Activated CD4-positive, alpha-beta T cell treated with anti-CD3 and anti-CD28 coated beads for 24 hours (primary cell): ENCODE results near the gene MGLL.

Experiments
- DNase-seq, 2 donors: peaks; one replicate each; pipeline ENCODE4 v3.0.0-alpha.2; 2020; ENCODE audit warnings: low read depth in 2 of 2

MGLL gene

GRCh38 chr3:127789990-127790881, 32.1 kb downstream of the MGLL start:
- no peak for DNase-seq

- no peak for DNase-seq
Measured at GRCh38 chr3:127789051-127789450, 33.3 kb downstream of the MGLL start.

GRCh38 chr3:127788451-127788909, 33.8 kb downstream of the MGLL start:
- no peak for DNase-seq

GRCh38 chr3:127787571-127788365, 34.5 kb downstream of the MGLL start:
- DNase-seq, result no peak

GRCh38 chr3:127787071-127787490, 35.2 kb downstream of the MGLL start:
- no peak for DNase-seq

GRCh38 chr3:127786353-127787070, 35.8 kb downstream of the MGLL start:
- no peak for DNase-seq

GRCh38 chr3:127785711-127786265, 36.5 kb downstream of the MGLL start:
- no peak for DNase-seq

GRCh38 chr3:127784865-127785710, 37.2 kb downstream of the MGLL start:
- DNase-seq, result no peak

GRCh38 chr3:127784283-127784682, 38.0 kb downstream of the MGLL start:
- no peak for DNase-seq

GRCh38 chr3:127783642-127784160, 38.6 kb downstream of the MGLL start:
- no peak for DNase-seq

GRCh38 chr3:127783166-127783565, 39.1 kb downstream of the MGLL start:
- no peak for DNase-seq

GRCh38 chr3:127781411-127782001, 40.8 kb downstream of the MGLL start:
- no peak for DNase-seq

GRCh38 chr3:127780536-127781400, 41.5 kb downstream of the MGLL start:
- DNase-seq, result no peak

GRCh38 chr3:127779747-127780146, 42.6 kb downstream of the MGLL start:
- no peak for DNase-seq

- no peak for DNase-seq
Measured at GRCh38 chr3:127777921-127778656, 44.2 kb downstream of the MGLL start.

GRCh38 chr3:127777332-127777731, 45.0 kb downstream of the MGLL start:
- no peak for DNase-seq

GRCh38 chr3:127776347-127776746, 46.0 kb downstream of the MGLL start:
- no peak for DNase-seq

- DNase-seq, result no peak
Measured at GRCh38 chr3:127775398-127776109, 46.8 kb downstream of the MGLL start.
